Adrenal gland (tissue), 5 donors: ENCODE measurements around the gene GLB1L3.

Source experiments
- POLR2A ChIP-seq, 2 donors: fragments of 450-650 bp; IDR thresholded peaks; one replicate each; pipeline ENCODE4 v1.6.1; 2017; ENCODE audit warnings: antibody characterized with exemption in 2 of 2, mild to moderate bottlenecking in 2 of 2, moderate library complexity in 1 of 2
- TF ChIP-seq, protein P1 (sequence below), 6 experiments: fragments of 450-650 bp in 4 of 6; fragments of 200-600 bp in 2 of 6; sonication (generic) in 1 of 6; IDR thresholded peaks; 1 replicate in 5 of 6; 2 replicates in 1 of 6; pipeline versions ENCODE4 v1.5.1 to v1.8.0; 2016 to 2021; ENCODE audit warnings: antibody characterized with exemption in 6 of 6, mild to moderate bottlenecking in 2 of 6, moderate library complexity in 1 of 6
- donor health status: DM: no; HTN: no; CAD: no.

DNA sequence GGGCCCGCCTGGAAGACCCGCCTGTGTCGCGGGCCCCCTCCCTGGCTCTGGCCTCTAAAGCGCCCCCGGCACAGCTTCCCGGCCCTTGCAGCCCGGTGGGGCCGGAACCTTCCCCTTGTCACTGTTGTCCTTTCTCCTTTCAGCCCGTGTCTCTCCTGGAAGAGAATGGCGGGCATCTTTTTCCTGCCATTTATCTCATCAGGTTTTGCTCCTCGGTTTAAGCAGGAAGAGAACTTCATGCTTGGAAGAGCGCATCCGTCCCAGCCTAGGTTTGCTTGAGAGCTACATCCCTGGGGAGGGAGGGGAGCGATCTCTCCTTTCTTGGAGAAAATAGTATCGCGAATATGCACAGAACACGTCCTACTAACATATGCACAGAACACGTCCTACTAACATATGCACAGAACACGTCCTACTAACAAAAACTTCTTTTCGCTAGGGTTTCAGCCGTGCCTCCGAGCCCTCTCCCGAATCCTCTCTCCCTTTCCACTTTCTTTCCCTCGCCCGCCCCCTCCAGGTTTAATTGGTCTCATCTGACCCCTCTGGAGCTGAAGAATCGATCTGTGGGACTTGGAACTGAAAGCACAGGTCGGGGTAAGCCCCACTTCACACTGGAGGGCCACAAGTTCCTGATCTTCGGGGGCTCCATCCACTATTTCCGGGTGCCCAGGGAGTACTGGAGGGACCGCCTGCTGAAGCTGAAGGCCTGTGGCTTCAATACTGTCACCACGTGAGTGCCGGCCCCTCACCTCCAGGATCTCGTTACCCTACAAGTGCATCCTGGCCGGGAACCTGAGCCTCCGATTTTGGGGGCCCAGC lies 1.2 kb downstream of the GLB1L3 start:
- TF ChIP-seq POLR2A (IDR thresholded peaks at IDR 0.05): no peak
- TF ChIP-seq, protein P1, sequence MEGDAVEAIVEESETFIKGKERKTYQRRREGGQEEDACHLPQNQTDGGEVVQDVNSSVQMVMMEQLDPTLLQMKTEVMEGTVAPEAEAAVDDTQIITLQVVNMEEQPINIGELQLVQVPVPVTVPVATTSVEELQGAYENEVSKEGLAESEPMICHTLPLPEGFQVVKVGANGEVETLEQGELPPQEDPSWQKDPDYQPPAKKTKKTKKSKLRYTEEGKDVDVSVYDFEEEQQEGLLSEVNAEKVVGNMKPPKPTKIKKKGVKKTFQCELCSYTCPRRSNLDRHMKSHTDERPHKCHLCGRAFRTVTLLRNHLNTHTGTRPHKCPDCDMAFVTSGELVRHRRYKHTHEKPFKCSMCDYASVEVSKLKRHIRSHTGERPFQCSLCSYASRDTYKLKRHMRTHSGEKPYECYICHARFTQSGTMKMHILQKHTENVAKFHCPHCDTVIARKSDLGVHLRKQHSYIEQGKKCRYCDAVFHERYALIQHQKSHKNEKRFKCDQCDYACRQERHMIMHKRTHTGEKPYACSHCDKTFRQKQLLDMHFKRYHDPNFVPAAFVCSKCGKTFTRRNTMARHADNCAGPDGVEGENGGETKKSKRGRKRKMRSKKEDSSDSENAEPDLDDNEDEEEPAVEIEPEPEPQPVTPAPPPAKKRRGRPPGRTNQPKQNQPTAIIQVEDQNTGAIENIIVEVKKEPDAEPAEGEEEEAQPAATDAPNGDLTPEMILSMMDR (IDR thresholded peaks at IDR 0.05): no peak
